Lung (tissue), 12 donors: Measurements from ENCODE around the gene GHR. TPM values are rescaled to one million over a fixed set of nuclear protein-coding genes. Genes with fewer than 3 reads are reported as not detected.

Experiments
- ATAC-seq: fragments of 200-7000 bp; cut with Tn5 transposase; one replicate; pipeline ENCODE4 v1.9.1; 2020; ENCODE audit warnings: moderate number of reproducible peaks; ENCODE audit not compliant: insufficient read depth, low FRiP score
- DNase-seq, 3 donors: peaks; one replicate each; pipeline ENCODE4 v3.0.0-alpha.2; 2013 to 2017
- H3K27ac ChIP-seq, 2 donors: one replicate each; pipeline ENCODE4 v1.5.1; 2013; ENCODE audit warnings: mild to moderate bottlenecking in 2 of 2, moderate library complexity in 2 of 2, control low read depth in 1 of 2, inconsistent platforms in 1 of 2, low read depth in 1 of 2, low read length in 1 of 2
- H3K27me3 ChIP-seq, 3 donors: one replicate each; pipeline ENCODE4 v1.5.1; 2013; ENCODE audit warnings: low read length in 2 of 3; ENCODE audit not compliant: control insufficient read depth in 3 of 3, insufficient read depth in 3 of 3
- H3K36me3 ChIP-seq, 4 donors: one replicate each; pipeline ENCODE4 v1.5.1; 2013; ENCODE audit warnings: low read length in 4 of 4, mild to moderate bottlenecking in 1 of 4, moderate library complexity in 1 of 4; ENCODE audit not compliant: control insufficient read depth in 4 of 4, insufficient read depth in 4 of 4
- H3K4me1 ChIP-seq, 5 donors: one replicate each; pipeline ENCODE4 v1.5.1; 2013; ENCODE audit warnings: low read length in 5 of 5, mild to moderate bottlenecking in 2 of 5, moderate library complexity in 1 of 5; ENCODE audit not compliant: control insufficient read depth in 5 of 5, insufficient read depth in 5 of 5
- H3K4me3 ChIP-seq: one replicate; pipeline ENCODE4 v1.5.1; 2013; ENCODE audit warnings: mild to moderate bottlenecking, control low read depth, moderate library complexity
- H3K9ac ChIP-seq, 2 donors: one replicate each; pipeline ENCODE4 v1.5.1; 2013; ENCODE audit warnings: low read length in 2 of 2, control low read depth in 1 of 2; ENCODE audit not compliant: insufficient read depth in 1 of 2
- H3K9me3 ChIP-seq, 4 donors: one replicate each; pipeline ENCODE4 v1.5.1; 2013; ENCODE audit warnings: low read length in 3 of 4, mild to moderate bottlenecking in 1 of 4, moderate library complexity in 1 of 4; ENCODE audit not compliant: control insufficient read depth in 4 of 4, insufficient read depth in 3 of 4
- CTCF ChIP-seq: IDR thresholded peaks from 2 replicates; pipeline ENCODE4 v1.5.1; 2012; ENCODE audit warnings: mild to moderate bottlenecking; ENCODE audit errors: control extremely low read depth, extremely low read depth
- WGBS, 2 donors: extraction: QIAGEN DNeasy Blood & Tissue Kit; methylation state at CpG; one replicate each; pipeline ENCODE4 v1.1.7; 2013; 5-methylcytosine and 5-hydroxymethylcytosine counted together
- polyA plus RNA-seq, 2 donors: library from polyadenylated mRNA; stranded (reverse); fragments of 200-250 nt; gene quantifications; one replicate each; pipeline ENCODE4 v1.2.1, GENCODE V29; 2013
- total RNA-seq, 2 donors: library from RNA; depleted of rRNA in 1 of 2; stranded (reverse); fragments of >200 nt in 1 of 2; gene quantifications; one replicate each; pipeline ENCODE4 v1.2.1, GENCODE V29; 2014 to 2021
- donor health status: control.
- donor health status: control.
- donor health status: Bipolar disorder and iron deficiency.
- donor health status: healthy.
- donor health status: DM: yes; HTN: yes; CAD: no.

Gene GHR
- total and polyA plus RNA-seq, 4 donors: 0.98 to 23.8 (median 3.2) TPM

- DNase-seq (no peak), ATAC-seq (no peak)
- Histone ChIP-seq H3K4me1 (peaks cover 0 to 4% (median 2%) of the 10 kb centered on the region in 5 donors), H3K4me3 (no peak overlapping the region), H3K9ac (no peak overlapping the region), H3K9me3 (no peaks in the 10 kb centered on the region), H3K27me3 (no peaks in the 10 kb centered on the region), H3K27ac (no peak overlapping the region), H3K36me3 (no peaks in the 10 kb centered on the region)
- TF ChIP-seq CTCF: no peak
- WGBS, 2 donors: 89 to 95% methylated on average over 3 of the region's 3 CpGs
These were observed 329.9 kb downstream of the GHR start for GRCh38 chr5:42753099-42753498.

- no peak within 1 kb of the TSS for H3K27ac ChIP-seq
- H3K9ac ChIP-seq: peak within 1 kb of the TSS in 1 of 2 donors; percentile 7
- no peaks in the 10 kb centered on the region for H3K27me3 ChIP-seq
- 18 to 26% methylated on average over 35 of the region's 35 CpGs for WGBS, 2 donors
- DNase-seq (peak; percentile 38 to 54 (median 42)), ATAC-seq (no peak)
- TF ChIP-seq CTCF: no peak
- H3K9me3 ChIP-seq: no peaks in the 10 kb centered on the region
- H3K4me3 ChIP-seq: no peak within 1 kb of the TSS
- H3K4me1 ChIP-seq: peaks cover 0 to 4% (median 3%) of the 10 kb centered on the region in 5 donors
- H3K36me3 ChIP-seq: no peaks in the 10 kb centered on the region
These were observed 333.7 kb downstream of the GHR start, which contains the start of gene CCDC152 for GRCh38 chr5:42756606-42757601. Gene CCDC152 (plus strand): TSS chr5:42756818. CDS start chr5:42759122, 2,304 bp downstream.

- ATAC-seq (no peak), DNase-seq (no peak)
- Histone ChIP-seq H3K27me3 (no peaks in the 10 kb centered on the region), H3K4me3 (no peak overlapping the region), H3K27ac (no peak overlapping the region), H3K36me3 (no peaks in the 10 kb centered on the region), H3K9me3 (no peaks in the 10 kb centered on the region), H3K9ac (no peak overlapping the region), H3K4me1 (peaks cover 0 to 4% (median 3%) of the 10 kb centered on the region in 5 donors)
- no peak for TF ChIP-seq CTCF
- WGBS, 2 donors: 81 to 84% methylated on average over 2 of the region's 2 CpGs
These were observed 336.2 kb downstream of the GHR start for GRCh38 chr5:42759456-42759855.
